KMS-11 (cell line): Measurements from ENCODE around the gene MYL4.
A peak's percentile ranks its signal among the peaks of the same experiment; 100 is the strongest.
"Not testable (repeated sequence)": the region's sequence is repeated elsewhere in the genome, so short reads cannot be mapped to it uniquely, and the experiment has no call there.

Experiments used
- H2AFZ ChIP-seq: fragments of 200-600 bp; sonication (generic); 2 replicates; pipeline ENCODE4 v1.6.1; 2016; ENCODE audit warnings: antibody characterized with exemption, mixed run types, low read depth
- H3K27ac ChIP-seq: fragments of 200-600 bp; sonication (generic); 2 replicates; pipeline ENCODE4 v1.6.1; 2016; ENCODE audit warnings: mild to moderate bottlenecking, mixed run types
- H3K27me3 ChIP-seq: fragments of 200-600 bp; sonication (generic); 2 replicates; pipeline ENCODE4 v1.6.1; 2017; ENCODE audit warnings: mild to moderate bottlenecking, low read depth, mixed run types, moderate library complexity; ENCODE audit not compliant: insufficient read depth
- H3K36me3 ChIP-seq: fragments of 200-600 bp; sonication (generic); 2 replicates; pipeline ENCODE4 v1.6.1; 2017; ENCODE audit warnings: mild to moderate bottlenecking, mixed run types; ENCODE audit not compliant: insufficient read depth
- H3K4me1 ChIP-seq: fragments of 200-600 bp; sonication (generic); 2 replicates; pipeline ENCODE4 v1.6.1; 2016; ENCODE audit warnings: mild to moderate bottlenecking, low read depth, mixed run types; ENCODE audit not compliant: poor library complexity, severe bottlenecking
- H3K4me2 ChIP-seq: fragments of 200-600 bp; sonication (generic); 2 replicates; pipeline ENCODE4 v1.7.0; 2016; ENCODE audit warnings: mild to moderate bottlenecking, mixed run types
- H3K4me3 ChIP-seq: fragments of 200-600 bp; sonication (generic); IDR thresholded peaks from 2 replicates; pipeline ENCODE4 v1.6.1; 2017; ENCODE audit warnings: low read depth, low read length, mixed read lengths; ENCODE audit not compliant: insufficient read depth
- H3K79me2 ChIP-seq: fragments of 200-600 bp; sonication (generic); 2 replicates; pipeline ENCODE4 v1.6.1; 2016; ENCODE audit warnings: low read depth, mixed run types; ENCODE audit not compliant: insufficient read depth
- H3K9ac ChIP-seq: fragments of 200-600 bp; sonication (generic); 2 replicates; pipeline ENCODE4 v1.6.1; 2016; ENCODE audit warnings: mild to moderate bottlenecking, mixed run types
- H4K20me1 ChIP-seq: fragments of 200-600 bp; sonication (generic); 2 replicates; pipeline ENCODE4 v1.6.1; 2016; ENCODE audit warnings: mild to moderate bottlenecking, mixed run types; ENCODE audit not compliant: insufficient read depth
- CTCF ChIP-seq: fragments of 200-600 bp; sonication (generic); conservative IDR thresholded peaks from 2 replicates; pipeline ENCODE4 v1.6.1; 2017; ENCODE audit warnings: low read depth, mild to moderate bottlenecking, antibody characterized with exemption, low read length, moderate library complexity, mixed read lengths

Gene MYL4

GRCh38 chr17:47179141-47179540 is 30.0 kb upstream of the MYL4 start:
- peaks cover 6% of the 10 kb centered on the region; the same call in 1 of the 2 replicates for H3K36me3 ChIP-seq
- H2AFZ ChIP-seq = no peak overlapping the region
- no peaks in the 10 kb centered on the region for H3K27me3 ChIP-seq
- H3K79me2 ChIP-seq = peaks cover 87% of the 10 kb centered on the region
- no peak for TF ChIP-seq CTCF
- H3K27ac ChIP-seq = no peak overlapping the region
- H3K4me1 ChIP-seq = peaks cover 43% of the 10 kb centered on the region
- H4K20me1 ChIP-seq = peaks cover 20% of the 10 kb centered on the region; the same call in 1 of the 2 replicates
- H3K4me2 ChIP-seq = no peak overlapping the region
- no peak overlapping the region for H3K9ac ChIP-seq
- H3K4me3 ChIP-seq = no peak overlapping the region

- H3K4me1 ChIP-seq = peaks cover 48% of the 10 kb centered on the region
- no peak overlapping the region for H2AFZ ChIP-seq
- H3K4me3 ChIP-seq = no peak overlapping the region
- no peak for TF ChIP-seq CTCF
- no peak overlapping the region for H3K27ac ChIP-seq
- H4K20me1 ChIP-seq = peaks cover 20% of the 10 kb centered on the region; the same call in 1 of the 2 replicates
- peaks cover 89% of the 10 kb centered on the region for H3K79me2 ChIP-seq
- peaks cover 6% of the 10 kb centered on the region; the same call in 1 of the 2 replicates for H3K36me3 ChIP-seq
- H3K4me2 ChIP-seq = no peak overlapping the region
- no peak overlapping the region for H3K9ac ChIP-seq
- no peaks in the 10 kb centered on the region for H3K27me3 ChIP-seq
Observed at GRCh38 chr17:47180337-47180736, 28.8 kb upstream of the MYL4 start.

- not testable (repeated sequence) for H3K4me3 ChIP-seq, H3K36me3 ChIP-seq
- H4K20me1 ChIP-seq = peaks cover 20% of the 10 kb centered on the region; the same call in 1 of the 2 replicates
Observed at GRCh38 chr17:47180988-47181387, 28.2 kb upstream of the MYL4 start.

GRCh38 chr17:47184681-47185080 is 24.5 kb upstream of the MYL4 start:
- Histone ChIP-seq H3K4me3 (no peak overlapping the region), H2AFZ (no peak overlapping the region), H4K20me1 (peaks cover 17% of the 10 kb centered on the region; the same call in 1 of the 2 replicates), H3K27ac (no peak overlapping the region), H3K9ac (no peak overlapping the region), H3K4me2 (no peak overlapping the region), H3K4me1 (peaks cover 60% of the 10 kb centered on the region), H3K27me3 (no peaks in the 10 kb centered on the region), H3K36me3 (peaks cover 4% of the 10 kb centered on the region; the same call in 1 of the 2 replicates), H3K79me2 (peaks cover 89% of the 10 kb centered on the region)
- TF ChIP-seq CTCF = no peak

More at GRCh38 chr17:47180988-47181387, 28.2 kb upstream of the MYL4 start:
- not testable (repeated sequence) for H3K9ac ChIP-seq, H3K27me3 ChIP-seq, H3K4me2 ChIP-seq, H2AFZ ChIP-seq, H3K27ac ChIP-seq
- H3K4me1 ChIP-seq = peaks cover 54% of the 10 kb centered on the region
- peaks cover 92% of the 10 kb centered on the region for H3K79me2 ChIP-seq

- H2AFZ ChIP-seq = peak overlapping the region; percentile 67
- H3K4me1 ChIP-seq = peaks cover 72% of the 10 kb centered on the region
- H3K79me2 ChIP-seq = peaks cover 56% of the 10 kb centered on the region
- H3K27ac ChIP-seq = peak overlapping the region; percentile 89
- H4K20me1 ChIP-seq = peaks cover 5% of the 10 kb centered on the region; the same call in 1 of the 2 replicates
- no peak overlapping the region for H3K4me3 ChIP-seq
- no peak for TF ChIP-seq CTCF
- peak overlapping the region; percentile 91 for H3K9ac ChIP-seq
- no peaks in the 10 kb centered on the region for H3K36me3 ChIP-seq
- H3K27me3 ChIP-seq = no peaks in the 10 kb centered on the region
- peak overlapping the region; percentile 96 for H3K4me2 ChIP-seq
Observed at GRCh38 chr17:47188271-47188875, 20.8 kb upstream of the MYL4 start.
